A549 (cell line): ENCODE results near the gene ZBED4. TPM values are rescaled to one million over a fixed set of nuclear protein-coding genes. Genes with fewer than 3 reads are reported as not detected.

Source experiments
- ATAC-seq, 2 experiments: fragments of 200-7000 bp in 1 of 2; fragments of >200 bp in 1 of 2; cut with Nextera tagmentation in 1 of 2; cut with Tn5 transposase in 1 of 2; 3 replicates each; pipeline versions ENCODE4 v1.8.0 to v1.9.1; 2018 to 2020; ENCODE audit warnings: mild to moderate bottlenecking in 1 of 2, moderate library complexity in 1 of 2
- CTCF ChIA-PET: fragments of 300-600 bp; sonication (Branson Sonifier 250); formaldehyde crosslinking; extraction: SDS; loops from one replicate; lab custom pipeline; 2021; ENCODE audit warnings: antibody characterized with exemption, inconsistent platforms; lab: Yijun Ruan, JAX
- POLR2A ChIA-PET: fragments of 350-600 bp; formaldehyde crosslinking; extraction: SDS; loops from one replicate; lab custom pipeline; 2021; ENCODE audit warnings: antibody characterized with exemption, inconsistent platforms; lab: Yijun Ruan, JAX
- DNase-seq, 2 experiments: peaks; one replicate each; pipeline versions ENCODE4 v3.0.0 to v3.0.0-alpha.2; 2011 to 2016; ENCODE audit warnings: low read depth in 1 of 2, low spot score in 1 of 2
- FAIRE-seq: peaks from 2 replicates; lab custom pipeline; 2011; peaks lifted over from hg19 to GRCh38; lab: Jason Lieb, UNC
- H3K27ac ChIP-seq, 2 experiments: fragments of >200 bp; sonication (Bioruptor Twin); formaldehyde crosslinking; 3 replicates each; pipeline ENCODE4 v1.5.1; 2016 to 2017
- H3K4me1 ChIP-seq: fragments of >200 bp; sonication (Bioruptor Twin); formaldehyde crosslinking; 3 replicates; pipeline ENCODE4 v1.6.1; 2016
- H3K4me2 ChIP-seq: fragments of >200 bp; sonication (Bioruptor Twin); formaldehyde crosslinking; 3 replicates; pipeline ENCODE4 v1.6.1; 2016
- H3K4me3 ChIP-seq: fragments of >200 bp; sonication (Bioruptor Twin); formaldehyde crosslinking; 3 replicates; pipeline ENCODE4 v1.5.1; 2016
- H3K9me3 ChIP-seq: fragments of >200 bp; sonication (Bioruptor Twin); formaldehyde crosslinking; 3 replicates; pipeline ENCODE4 v1.6.1; 2016
- CHD4 ChIP-seq: fragments of 200-600 bp; sonication (generic); IDR thresholded peaks from 2 replicates; pipeline ENCODE4 v1.6.1; 2016; ENCODE audit warnings: antibody characterized with exemption, mild to moderate bottlenecking, borderline replicate concordance
- EHMT2 ChIP-seq: fragments of 200-600 bp; sonication (generic); IDR thresholded peaks from 2 replicates; pipeline ENCODE4 v1.6.1; 2016; ENCODE audit warnings: antibody characterized with exemption, low read depth, mild to moderate bottlenecking, moderate library complexity
- ELK1 ChIP-seq: fragments of 150-350 bp; IDR thresholded peaks from 2 replicates; pipeline ENCODE4 v1.6.1; 2014; ENCODE audit warnings: low read depth, mild to moderate bottlenecking, low read length
- FOSL2 ChIP-seq, 2 experiments: fragments of 450-650 bp in 1 of 2; fragments of >200 bp in 1 of 2; sonication (Bioruptor Twin) in 1 of 2; formaldehyde crosslinking; IDR thresholded peaks; 2 replicates each; pipeline versions ENCODE4 v1.5.0 to v1.6.1; 2016 to 2020; ENCODE audit warnings: mild to moderate bottlenecking in 1 of 2, moderate library complexity in 1 of 2
- HDAC2 ChIP-seq: fragments of 200-600 bp; sonication (generic); IDR thresholded peaks from 2 replicates; pipeline ENCODE4 v1.6.1; 2016
- HES2 ChIP-seq: fragments of >200 bp; sonication (Bioruptor Twin); formaldehyde crosslinking; IDR thresholded peaks from 2 replicates; pipeline ENCODE4 v1.6.1; 2016
- HMGXB4 ChIP-seq: fragments of 250-450 bp; sonication (Bioruptor Pico); IDR thresholded peaks from 2 replicates; pipeline ENCODE4 v1.5.0; 2021; ENCODE audit warnings: mild to moderate bottlenecking, moderate library complexity, borderline replicate concordance
- HOXA7 ChIP-seq: fragments of 250-450 bp; sonication (Bioruptor Pico); IDR thresholded peaks from 2 replicates; pipeline ENCODE4 v1.5.0; 2020; ENCODE audit warnings: mild to moderate bottlenecking, moderate library complexity
- KDM5A ChIP-seq: fragments of 200-600 bp; sonication (generic); IDR thresholded peaks from 2 replicates; pipeline ENCODE4 v1.6.1; 2016; ENCODE audit warnings: antibody characterized with exemption, mild to moderate bottlenecking
- MAZ ChIP-seq: fragments of 150-350 bp; IDR thresholded peaks from 2 replicates; pipeline ENCODE4 v1.6.1; 2014; ENCODE audit warnings: antibody characterized with exemption, low read depth, low read length, borderline replicate concordance
- MYC ChIP-seq: IDR thresholded peaks from 2 replicates; pipeline ENCODE4 v1.6.1; 2012; ENCODE audit warnings: mild to moderate bottlenecking, inconsistent platforms, low read length, improper control_type of control experiment, borderline replicate concordance
- REST ChIP-seq: fragments of 200-600 bp; sonication (generic); IDR thresholded peaks from 2 replicates; pipeline ENCODE4 v1.6.1; 2016; ENCODE audit warnings: antibody characterized with exemption, mild to moderate bottlenecking, moderate library complexity
- USF2 ChIP-seq: fragments of 450-650 bp; IDR thresholded peaks from 2 replicates; pipeline ENCODE4 v1.6.1; 2014; ENCODE audit warnings: antibody characterized with exemption
- ZC3H11A ChIP-seq: fragments of 450-650 bp; IDR thresholded peaks from 2 replicates; pipeline ENCODE4 v1.6.1; 2014; ENCODE audit warnings: antibody characterized with exemption, mild to moderate bottlenecking
- ZFP36 ChIP-seq: fragments of 450-650 bp; IDR thresholded peaks from 2 replicates; pipeline ENCODE4 v1.6.1; 2014; ENCODE audit warnings: borderline replicate concordance; ENCODE audit not compliant: partially characterized antibody
- WGBS: methylation state at CpG from one replicate; pipeline ENCODE4 v1.1.6; 2017; ENCODE audit errors: missing lambda C conversion rate; 5-methylcytosine and 5-hydroxymethylcytosine counted together
- polyA plus RNA-seq, 4 experiments: library from polyadenylated mRNA; depleted of rRNA in 3 of 4; stranded (reverse); fragments of >200 nt; fragmentation: RNase III in 1 of 4; extraction: RNeasy Plus Mini Kit Qiagen cat#74134 plus additional on column Dnase treatment in 1 of 4; gene quantifications; 2 replicates in 3 of 4; 3 replicates in 1 of 4; pipeline ENCODE4 v1.2.3, GENCODE V29; 2011 to 2017
- TF ChIP-seq, protein P1 (sequence below): fragments of >200 bp; sonication (Bioruptor Twin); formaldehyde crosslinking; IDR thresholded peaks from 3 replicates; pipeline ENCODE4 v1.5.1; 2016
- TF ChIP-seq, protein P2 (sequence below): fragments of 250-450 bp; sonication (Bioruptor Pico); IDR thresholded peaks from 2 replicates; pipeline ENCODE4 v1.5.0; 2020; ENCODE audit warnings: low read depth, mild to moderate bottlenecking, moderate library complexity

Gene ZBED4
- polyA plus RNA-seq, 2 of the 4 experiments (the other 2 are of a cell fraction) = 8.6 to 9.5 TPM

GRCh38 chr22:49897015-49897684 lies 43.5 kb downstream of the ZBED4 start:
- Histone ChIP-seq H3K4me3 (no peak overlapping the region), H3K27ac (no peak overlapping the region), H3K4me1 (no peaks in the 10 kb centered on the region), H3K9me3 (no peaks in the 10 kb centered on the region), H3K4me2 (no peak overlapping the region)
- no peak for DNase-seq
- 95% methylated on average over 8 of the region's 8 CpGs for WGBS
- FAIRE-seq = no peak
- ATAC-seq = no peak
- ChIA-PET POLR2A (no interaction called here), CTCF (no interaction called here)
- TF ChIP-seq ZFP36 = peak; percentile 36
- TF ChIP-seq FOSL2 (IDR thresholded peaks at IDR 0.05) = no peak
- TF ChIP-seq FOSL2 (CRISPR knock-in tag; IDR thresholded peaks at IDR 0.05) = no peak
- TF ChIP-seq, all 56 proteins: peak for 1

- ATAC-seq (no peak), FAIRE-seq (no peak), DNase-seq (no peak)
- ChIA-PET CTCF (no interaction called here), POLR2A (no interaction called here)
- Histone ChIP-seq H3K4me2 (no peak overlapping the region), H3K9me3 (no peaks in the 10 kb centered on the region), H3K4me3 (no peak overlapping the region), H3K4me1 (no peaks in the 10 kb centered on the region), H3K27ac (no peak overlapping the region)
- WGBS = 91% methylated on average over 6 of the region's 6 CpGs
- no peak for TF ChIP-seq HMGXB4 (CRISPR knock-in tag)
- TF ChIP-seq ELK1 = no peak
- TF ChIP-seq, protein P1, sequence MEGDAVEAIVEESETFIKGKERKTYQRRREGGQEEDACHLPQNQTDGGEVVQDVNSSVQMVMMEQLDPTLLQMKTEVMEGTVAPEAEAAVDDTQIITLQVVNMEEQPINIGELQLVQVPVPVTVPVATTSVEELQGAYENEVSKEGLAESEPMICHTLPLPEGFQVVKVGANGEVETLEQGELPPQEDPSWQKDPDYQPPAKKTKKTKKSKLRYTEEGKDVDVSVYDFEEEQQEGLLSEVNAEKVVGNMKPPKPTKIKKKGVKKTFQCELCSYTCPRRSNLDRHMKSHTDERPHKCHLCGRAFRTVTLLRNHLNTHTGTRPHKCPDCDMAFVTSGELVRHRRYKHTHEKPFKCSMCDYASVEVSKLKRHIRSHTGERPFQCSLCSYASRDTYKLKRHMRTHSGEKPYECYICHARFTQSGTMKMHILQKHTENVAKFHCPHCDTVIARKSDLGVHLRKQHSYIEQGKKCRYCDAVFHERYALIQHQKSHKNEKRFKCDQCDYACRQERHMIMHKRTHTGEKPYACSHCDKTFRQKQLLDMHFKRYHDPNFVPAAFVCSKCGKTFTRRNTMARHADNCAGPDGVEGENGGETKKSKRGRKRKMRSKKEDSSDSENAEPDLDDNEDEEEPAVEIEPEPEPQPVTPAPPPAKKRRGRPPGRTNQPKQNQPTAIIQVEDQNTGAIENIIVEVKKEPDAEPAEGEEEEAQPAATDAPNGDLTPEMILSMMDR = no peak
- TF ChIP-seq CHD4 = no peak
- TF ChIP-seq REST = no peak
- TF ChIP-seq EHMT2 = no peak
- TF ChIP-seq HOXA7 (CRISPR knock-in tag) = no peak
- TF ChIP-seq USF2 = no peak
- TF ChIP-seq KDM5A = no peak
- TF ChIP-seq MAZ = no peak
- no peak for TF ChIP-seq MYC
- TF ChIP-seq, protein P2, sequence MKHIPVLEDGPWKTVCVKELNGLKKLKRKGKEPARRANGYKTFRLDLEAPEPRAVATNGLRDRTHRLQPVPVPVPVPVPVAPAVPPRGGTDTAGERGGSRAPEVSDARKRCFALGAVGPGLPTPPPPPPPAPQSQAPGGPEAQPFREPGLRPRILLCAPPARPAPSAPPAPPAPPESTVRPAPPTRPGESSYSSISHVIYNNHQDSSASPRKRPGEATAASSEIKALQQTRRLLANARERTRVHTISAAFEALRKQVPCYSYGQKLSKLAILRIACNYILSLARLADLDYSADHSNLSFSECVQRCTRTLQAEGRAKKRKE (CRISPR knock-in tag) = no peak
- no peak for TF ChIP-seq HES2
- TF ChIP-seq HDAC2 = no peak
- no peak for TF ChIP-seq ZC3H11A
Measured at GRCh38 chr22:49899530-49899929, 45.9 kb downstream of the ZBED4 start.
